Subcutaneous adipose tissue (tissue), 4 donors: ENCODE measurements around the gene FGF2. TPM values are rescaled to one million over a fixed set of nuclear protein-coding genes. Genes with fewer than 3 reads are reported as not detected.

ENCODE experiments used
- total RNA-seq, 4 donors: library from RNA; depleted of rRNA; stranded (reverse); fragments of >200 nt; gene quantifications; one replicate each; pipeline ENCODE4 v1.1.0, GENCODE V29; 2016
- TF ChIP-seq, protein P1 (sequence below): fragments of 450-650 bp; IDR thresholded peaks from one replicate; pipeline ENCODE4 v1.5.1; 2016; ENCODE audit warnings: low read depth, mild to moderate bottlenecking, control low read depth, antibody characterized with exemption, moderate library complexity

The FGF2 gene
- total RNA-seq, 4 donors from 2014 or later = 35.5 to 51.5 (median 44.5) TPM

- TF ChIP-seq, protein P1, sequence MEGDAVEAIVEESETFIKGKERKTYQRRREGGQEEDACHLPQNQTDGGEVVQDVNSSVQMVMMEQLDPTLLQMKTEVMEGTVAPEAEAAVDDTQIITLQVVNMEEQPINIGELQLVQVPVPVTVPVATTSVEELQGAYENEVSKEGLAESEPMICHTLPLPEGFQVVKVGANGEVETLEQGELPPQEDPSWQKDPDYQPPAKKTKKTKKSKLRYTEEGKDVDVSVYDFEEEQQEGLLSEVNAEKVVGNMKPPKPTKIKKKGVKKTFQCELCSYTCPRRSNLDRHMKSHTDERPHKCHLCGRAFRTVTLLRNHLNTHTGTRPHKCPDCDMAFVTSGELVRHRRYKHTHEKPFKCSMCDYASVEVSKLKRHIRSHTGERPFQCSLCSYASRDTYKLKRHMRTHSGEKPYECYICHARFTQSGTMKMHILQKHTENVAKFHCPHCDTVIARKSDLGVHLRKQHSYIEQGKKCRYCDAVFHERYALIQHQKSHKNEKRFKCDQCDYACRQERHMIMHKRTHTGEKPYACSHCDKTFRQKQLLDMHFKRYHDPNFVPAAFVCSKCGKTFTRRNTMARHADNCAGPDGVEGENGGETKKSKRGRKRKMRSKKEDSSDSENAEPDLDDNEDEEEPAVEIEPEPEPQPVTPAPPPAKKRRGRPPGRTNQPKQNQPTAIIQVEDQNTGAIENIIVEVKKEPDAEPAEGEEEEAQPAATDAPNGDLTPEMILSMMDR = no peak
These were observed 41.5 kb upstream of the FGF2 start for GRCh38 chr4:122785099-122785498.

GRCh38 chr4:122787940-122788339 is 38.7 kb upstream of the FGF2 start:
- TF ChIP-seq, protein P1 = no peak

- TF ChIP-seq, protein P1 = no peak
These were observed 37.7 kb upstream of the FGF2 start for GRCh38 chr4:122788935-122789334.

GRCh38 chr4:122793811-122794210 is 32.8 kb upstream of the FGF2 start:
- TF ChIP-seq, protein P1 = no peak

- TF ChIP-seq, protein P1 = no peak
These were observed 29.7 kb upstream of the FGF2 start for GRCh38 chr4:122796801-122797404.

GRCh38 chr4:122797405-122798094 is 29.1 kb upstream of the FGF2 start:
- TF ChIP-seq, protein P1 = no peak

DNA sequence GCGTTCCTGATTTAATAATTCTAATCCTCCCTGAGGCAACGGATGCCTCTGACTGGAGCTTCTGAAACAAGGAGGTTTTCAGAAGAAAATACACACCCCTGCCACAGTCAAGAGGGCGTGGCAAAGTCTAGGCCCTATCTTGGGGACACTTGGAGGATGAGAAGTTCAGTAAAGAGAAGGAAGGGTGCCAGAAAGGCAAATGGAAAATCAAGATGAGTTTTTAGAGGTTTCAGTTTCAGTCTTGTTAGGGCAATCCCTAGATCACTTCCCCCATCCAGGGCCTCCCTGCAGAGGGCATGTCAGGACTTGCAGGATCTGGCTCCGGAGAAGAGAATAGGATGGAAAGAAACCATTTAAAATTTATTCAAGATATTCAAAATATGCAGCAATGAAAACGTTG is 28.5 kb upstream of the FGF2 start:
- TF ChIP-seq, protein P1 = no peak
